K562 (cell line): ENCODE measurements around the gene RSRC1. TPM values are rescaled to one million over a fixed set of nuclear protein-coding genes. Genes with fewer than 3 reads are reported as not detected.

ENCODE experiments used
- ATAC-seq: fragments of 200-7000 bp; cut with Tn5 transposase; 3 replicates; pipeline ENCODE4 v1.9.1; 2020; ENCODE audit warnings: moderate library complexity
- BruUV-seq: library from RNA; stranded (reverse); fragments of 400-500 nt; replicated peaks from 2 replicates; lab custom pipeline; 2021; lab: Mats Ljungman, UMichigan
- CTCF ChIA-PET: fragments of 300-600 bp; formaldehyde crosslinking; extraction: SDS; loops from one replicate; lab custom pipeline; 2021; ENCODE audit warnings: low intra/inter-chr PET ratio; lab: Yijun Ruan, JAX
- POLR2A ChIA-PET: fragments of 300-600, 350-650 bp; sonication (Branson Sonifier 250); formaldehyde crosslinking; extraction: SDS; loops from one replicate; lab custom pipeline; 2021; ENCODE audit warnings: antibody characterized with exemption, inconsistent platforms; lab: Yijun Ruan, JAX
- DNase-seq, 4 experiments: peaks; one replicate each; pipeline versions ENCODE4 v3.0.0 to v3.0.0-alpha.2; 2011 to 2018; ENCODE audit warnings: low spot score in 3 of 4, mixed read lengths in 3 of 4; ENCODE audit errors: extremely low read depth in 1 of 4
- FAIRE-seq: peaks from 2 replicates; lab custom pipeline; 2011; peaks lifted over from hg19 to GRCh38; lab: Jason Lieb, UNC
- H2AFZ ChIP-seq: 2 replicates; pipeline ENCODE4 v1.6.0; 2011; ENCODE audit warnings: low read depth, low read length, control low read depth, inconsistent platforms
- H3K27ac ChIP-seq: fragments of 200-600 bp; 3 replicates; pipeline ENCODE4 v1.8.0; 2011; ENCODE audit warnings: low read depth, mild to moderate bottlenecking, control low read depth, inconsistent platforms, low read length, moderate library complexity, mixed read lengths; ENCODE audit errors: extremely low read depth
- H3K27me3 ChIP-seq, 2 experiments: fragments of 300-600 bp in 1 of 2; 2 replicates in 1 of 2; 3 replicates in 1 of 2; pipeline versions ENCODE4 v1.6.0 to v1.8.0; 2011; ENCODE audit warnings: inconsistent platforms in 2 of 2, low read length in 2 of 2, mild to moderate bottlenecking in 1 of 2, mixed read lengths in 1 of 2, moderate library complexity in 1 of 2; ENCODE audit not compliant: control insufficient read depth in 2 of 2, insufficient read depth in 2 of 2
- H3K36me3 ChIP-seq: fragments of 300-600 bp; 3 replicates; pipeline ENCODE4 v1.8.0; 2011; ENCODE audit warnings: mild to moderate bottlenecking, low read length, inconsistent platforms; ENCODE audit not compliant: control insufficient read depth, insufficient read depth
- H3K4me1 ChIP-seq, 2 experiments: fragments of 200-600 bp in 1 of 2; replicated peaks in 1 of 2; 2 replicates in 1 of 2; 3 replicates in 1 of 2; pipeline versions ENCODE4 v1.5.1 to v1.8.0; 2011; ENCODE audit warnings: inconsistent platforms in 2 of 2, low read length in 2 of 2, mild to moderate bottlenecking in 1 of 2, mixed read lengths in 1 of 2, moderate library complexity in 1 of 2; ENCODE audit not compliant: control insufficient read depth in 2 of 2, insufficient read depth in 2 of 2
- H3K4me2 ChIP-seq: 2 replicates; pipeline ENCODE4 v1.6.1; 2011; ENCODE audit warnings: low read length, control low read depth, inconsistent platforms, mixed read lengths; ENCODE audit not compliant: insufficient read depth
- H3K4me3 ChIP-seq: fragments of 200-600 bp; sonication (generic), shearing (Covaris generic); 2 replicates; pipeline ENCODE4 v1.5.1; 2016; ENCODE audit warnings: control low read depth, inconsistent platforms
- H3K79me2 ChIP-seq: fragments of 200-600 bp; 3 replicates; pipeline ENCODE4 v1.8.0; 2011; ENCODE audit warnings: low read length, inconsistent platforms; ENCODE audit not compliant: control insufficient read depth, insufficient read depth
- H3K9ac ChIP-seq, 2 experiments: 2 replicates each; pipeline versions ENCODE4 v1.6.0 to v1.6.1; 2011; ENCODE audit warnings: low read depth in 2 of 2, low read length in 2 of 2, control low read depth in 1 of 2, inconsistent platforms in 1 of 2, mild to moderate bottlenecking in 1 of 2, mixed read lengths in 1 of 2; ENCODE audit not compliant: insufficient read depth in 1 of 2
- H3K9me1 ChIP-seq: one replicate; pipeline ENCODE4 v1.6.0; 2011; ENCODE audit warnings: inconsistent platforms, mild to moderate bottlenecking, low read length, moderate library complexity; ENCODE audit not compliant: control insufficient read depth, insufficient read depth
- H3K9me3 ChIP-seq: replicated peaks from 2 replicates; pipeline ENCODE4 v1.5.1; 2011; ENCODE audit warnings: low read depth, low read length, inconsistent platforms; ENCODE audit not compliant: control insufficient read depth, insufficient read depth
- H4K20me1 ChIP-seq: replicated peaks from 2 replicates; pipeline ENCODE4 v1.6.1; 2011; ENCODE audit warnings: low read length, inconsistent platforms, mixed read lengths; ENCODE audit not compliant: control insufficient read depth, insufficient read depth
- BACH1 ChIP-seq: fragments of 200-800 bp; sonication (Bioruptor generic); IDR thresholded peaks from 2 replicates; pipeline ENCODE4 v1.6.1; 2016; ENCODE audit warnings: missing genetic modification characterization, missing compliant biosample characterization
- C11orf30 ChIP-seq: fragments of 450-650 bp; IDR thresholded peaks from 2 replicates; pipeline ENCODE4 v1.6.1; 2016; ENCODE audit warnings: low read depth, mild to moderate bottlenecking
- GATAD2A ChIP-seq: fragments of 450-650 bp; IDR thresholded peaks from 2 replicates; pipeline ENCODE4 v1.6.1; 2017
- KDM1A ChIP-seq, 2 experiments: fragments of 450-650 bp; IDR thresholded peaks; 2 replicates each; pipeline ENCODE4 v1.6.1; 2016; ENCODE audit warnings: mild to moderate bottlenecking in 2 of 2
- MAFF ChIP-seq: IDR thresholded peaks from 2 replicates; pipeline ENCODE4 v1.6.1; 2012; ENCODE audit warnings: low read length, improper control_type of control experiment
- MAFG ChIP-seq: fragments of 450-650 bp; conservative IDR thresholded peaks from 2 replicates; pipeline ENCODE4 v1.6.1; 2016; ENCODE audit warnings: missing genetic modification characterization, missing compliant biosample characterization
- MAFK ChIP-seq: IDR thresholded peaks from 2 replicates; pipeline ENCODE4 v1.6.1; 2011; ENCODE audit warnings: low read length, improper control_type of control experiment
- MEIS2 ChIP-seq: fragments of 450-650 bp; IDR thresholded peaks from 2 replicates; pipeline ENCODE4 v1.6.1; 2014; ENCODE audit warnings: mild to moderate bottlenecking; ENCODE audit not compliant: partially characterized antibody
- NFXL1 ChIP-seq: fragments of 450-650 bp; formaldehyde crosslinking; IDR thresholded peaks from 2 replicates; pipeline ENCODE4 v1.4.0; 2021; ENCODE audit warnings: mild to moderate bottlenecking
- POLR2A ChIP-seq: fragments of 450-650 bp; conservative IDR thresholded peaks from 2 replicates; pipeline ENCODE4 v1.6.1; 2016
- RAD21 ChIP-seq, 2 experiments: fragments of 250-450 bp in 1 of 2; fragments of 450-650 bp in 1 of 2; sonication (Bioruptor Pico) in 1 of 2; formaldehyde crosslinking in 1 of 2; IDR thresholded peaks in 1 of 2; conservative IDR thresholded peaks in 1 of 2; 2 replicates each; pipeline versions ENCODE4 v1.4.0 to v1.8.0; 2020 to 2022; ENCODE audit warnings: mild to moderate bottlenecking in 2 of 2, moderate library complexity in 1 of 2
- ZNF165 ChIP-seq: fragments of 250-450 bp; sonication (Bioruptor Pico); IDR thresholded peaks from 2 replicates; pipeline ENCODE4 v1.4.0; 2020; ENCODE audit warnings: borderline replicate concordance
- ZNF263 ChIP-seq: sonication (generic); formaldehyde crosslinking; IDR thresholded peaks from 2 replicates; pipeline ENCODE4 v1.8.0; 2022; ENCODE audit warnings: mild to moderate bottlenecking, missing genetic modification reagents, borderline replicate concordance
- ZNF3 ChIP-seq: fragments of 250-450 bp; sonication (Bioruptor Pico); IDR thresholded peaks from 2 replicates; pipeline ENCODE4 v1.5.0; 2021; ENCODE audit warnings: mild to moderate bottlenecking, moderate library complexity
- ZNF316 ChIP-seq: fragments of 450-650 bp; IDR thresholded peaks from 2 replicates; pipeline ENCODE4 v1.6.1; 2016
- ZNF589 ChIP-seq: fragments of 200-800 bp; sonication (Bioruptor generic); IDR thresholded peaks from 2 replicates; pipeline ENCODE4 v1.6.1; 2016; ENCODE audit warnings: low read depth, missing genetic modification characterization, missing compliant biosample characterization
- ZNF766 ChIP-seq: fragments of 200-800 bp; sonication (Bioruptor generic); conservative IDR thresholded peaks from 2 replicates; pipeline ENCODE4 v1.6.1; 2016; ENCODE audit warnings: missing genetic modification characterization, missing compliant biosample characterization
- WGBS: fragments of 100-300 bp; shearing (Covaris generic); methylation state at CpG from one replicate; pipeline ENCODE4 v1.1.6; 2016; ENCODE audit warnings: low coverage, mixed read lengths; ENCODE audit not compliant: insufficient coverage; ENCODE audit errors: missing lambda C conversion rate; 5-methylcytosine and 5-hydroxymethylcytosine counted together
- in situ Hi-C: fragments of 300-500 bp; cut with MboI; formaldehyde crosslinking; loops from 4 replicates; pipeline ENCODE4 v1.15.0; 2018; ENCODE audit warnings: inconsistent platforms, mixed read lengths
- intact Hi-C: fragments of 100-400 bp; cut with micrococcal nuclease; formaldehyde crosslinking; loops from 2 replicates; pipeline ENCODE4 v1.14.2; 2022
- polyA plus RNA-seq, 8 experiments: library from polyadenylated mRNA; depleted of rRNA in 4 of 8; stranded (reverse) in 5 of 8; unstranded in 3 of 8; fragments of >200 nt; fragmentation: Nextera tagmentation in 2 of 8; fragmentation: Illumina TruSeq in 1 of 8; extraction: Ambion mirVana in 2 of 8; extraction: Trizol in 1 of 8; gene quantifications; 2 replicates each; pipeline versions ENCODE4 v1.2.1 to v1.2.3, GENCODE V29; 2011 to 2014; ENCODE audit warnings: inconsistent platforms in 1 of 8, missing spikeins in 1 of 8
- total RNA-seq, 7 experiments: library from RNA; depleted of rRNA in 6 of 7; stranded (reverse); fragments of >200 nt in 6 of 7; fragmentation: Illumina TruSeq in 2 of 7; extraction: Trizol in 2 of 7; gene quantifications; 2 replicates each; pipeline versions ENCODE4 v1.2.1 to v1.2.3, GENCODE V29; 2011 to 2021; ENCODE audit warnings: low replicate concordance in 1 of 7
- TF ChIP-seq, protein P1 (sequence below): fragments of 450-650 bp; IDR thresholded peaks from 2 replicates; pipeline ENCODE4 v1.6.1; 2016
- TF ChIP-seq, protein P2 (sequence below): fragments of 450-650 bp; IDR thresholded peaks from 2 replicates; pipeline ENCODE4 v1.6.1; 2017; ENCODE audit warnings: antibody characterized with exemption, mild to moderate bottlenecking

RSRC1 gene
- total and polyA plus RNA-seq, 9 of the 15 experiments (the other 6 are each of a cell fraction or from before 2014, with no cell fraction given) = 19.3 to 128 (median 75.5) TPM

DNA sequence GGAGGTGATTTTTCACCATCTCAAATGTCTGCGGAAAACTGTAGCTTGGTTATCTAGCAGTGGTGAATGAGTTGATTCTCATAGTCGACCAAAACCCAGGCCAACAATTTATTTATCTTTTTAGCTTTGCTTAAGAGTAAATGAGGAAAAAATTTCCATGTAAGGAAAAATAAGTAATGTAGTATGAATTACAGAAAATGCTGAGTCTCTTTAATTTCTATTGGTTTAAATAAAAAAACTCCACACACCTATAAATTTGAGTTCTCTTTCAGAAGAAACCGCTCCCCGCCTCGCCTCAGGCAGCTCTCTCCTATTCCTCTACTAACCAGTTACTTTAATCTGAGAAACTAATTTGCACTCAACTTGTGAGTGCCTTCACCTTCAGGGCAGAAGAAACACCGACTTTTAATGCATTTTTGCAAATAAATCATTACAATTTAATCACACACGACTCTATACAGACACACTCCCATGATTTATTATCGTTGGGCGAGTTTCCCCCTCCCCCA is 540 bp upstream of the RSRC1 start:
- peak overlapping the region; percentile 85 to 100 for H3K9ac ChIP-seq
- H3K36me3 ChIP-seq = 0 out of 3 replicates have a peak, but pooled peaks cover 3% of the 10 kb centered on the region
- no peaks in the 10 kb centered on the region for H3K27me3 ChIP-seq
- intact Hi-C loops (no loop called here), in situ Hi-C loops (no loop called here)
- POLR2A ChIA-PET = interaction anchor here (0.6 to 2.7 kb wide), 9 partner anchors 9 to 576 kb away, joined by 3 to 20 read pairs (median 4); no protein-coding TSS in a partner anchor
- no peaks in the 10 kb centered on the region for H4K20me1 ChIP-seq
- BruUV-seq = no TSS peak
- H3K27ac ChIP-seq = peak overlapping the region; percentile 92
- peaks cover 48% of the 10 kb centered on the region for H3K79me2 ChIP-seq
- 5% methylated on average over 9 of the region's 9 CpGs for WGBS
- H3K9me1 ChIP-seq = no peaks in the 10 kb centered on the region
- FAIRE-seq = peak; percentile 37
- 0 out of 2 replicates have a peak, but pooled peaks cover 2% of the 10 kb centered on the region for H3K9me3 ChIP-seq
- H3K4me1 ChIP-seq = peaks cover 10 to 18% of the 10 kb centered on the region in 2 experiments; a peak in 4 of 5 replicates
- H2AFZ ChIP-seq = peak overlapping the region; percentile 96
- peak overlapping the region; percentile 93 for H3K4me2 ChIP-seq
- H3K4me3 ChIP-seq = peak overlapping the region; percentile 68
- peak in 1 of 4 experiments; percentile 51 for DNase-seq
- no peak for ATAC-seq
- CTCF ChIA-PET = no interaction called here
- TF ChIP-seq POLR2A (no peak), RAD21 (CRISPR knock-in tag; conservative IDR thresholded peaks at IDR 0.05 in 1 of 2, IDR thresholded peaks at IDR 0.05 in 1 of 2) (0 out of 4 replicates have a peak, but pooled peaks of 1 of the 2 experiments have one; percentile 7), MAFG (tag) (0 out of 2 replicates have a peak, but pooled peaks have one; percentile 51), ZNF589 (CRISPR knock-in tag) (peak; percentile 30; the same call in 1 of the 2 replicates), ZNF165 (CRISPR knock-in tag) (no peak), GATAD2A (peak; percentile 10; the same call in 1 of the 2 replicates), ZNF3 (CRISPR knock-in tag) (0 out of 2 replicates have a peak, but pooled peaks have one; percentile 13), BACH1 (0 out of 2 replicates have a peak, but pooled peaks have one; percentile 16), MEIS2 (peak; percentile 97), NFXL1 (CRISPR knock-in tag) (no peak), ZNF766 (CRISPR knock-in tag) (no peak), MAFF (0 out of 2 replicates have a peak, but pooled peaks have one; percentile 40), ZNF316 (peak; percentile 90), MAFK (no peak; the same call in 1 of the 2 replicates), ZNF263 (CRISPR knock-in tag) (no peak), KDM1A (IDR thresholded peaks at IDR 0.05) (peak in 1 of 2 experiments; percentile 87; a peak in 3 of 4 replicates), C11orf30 (peak; percentile 73)
- TF ChIP-seq, protein P1, sequence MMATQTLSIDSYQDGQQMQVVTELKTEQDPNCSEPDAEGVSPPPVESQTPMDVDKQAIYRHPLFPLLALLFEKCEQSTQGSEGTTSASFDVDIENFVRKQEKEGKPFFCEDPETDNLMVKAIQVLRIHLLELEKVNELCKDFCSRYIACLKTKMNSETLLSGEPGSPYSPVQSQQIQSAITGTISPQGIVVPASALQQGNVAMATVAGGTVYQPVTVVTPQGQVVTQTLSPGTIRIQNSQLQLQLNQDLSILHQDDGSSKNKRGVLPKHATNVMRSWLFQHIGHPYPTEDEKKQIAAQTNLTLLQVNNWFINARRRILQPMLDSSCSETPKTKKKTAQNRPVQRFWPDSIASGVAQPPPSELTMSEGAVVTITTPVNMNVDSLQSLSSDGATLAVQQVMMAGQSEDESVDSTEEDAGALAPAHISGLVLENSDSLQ = peak; percentile 94
- TF ChIP-seq, protein P2, sequence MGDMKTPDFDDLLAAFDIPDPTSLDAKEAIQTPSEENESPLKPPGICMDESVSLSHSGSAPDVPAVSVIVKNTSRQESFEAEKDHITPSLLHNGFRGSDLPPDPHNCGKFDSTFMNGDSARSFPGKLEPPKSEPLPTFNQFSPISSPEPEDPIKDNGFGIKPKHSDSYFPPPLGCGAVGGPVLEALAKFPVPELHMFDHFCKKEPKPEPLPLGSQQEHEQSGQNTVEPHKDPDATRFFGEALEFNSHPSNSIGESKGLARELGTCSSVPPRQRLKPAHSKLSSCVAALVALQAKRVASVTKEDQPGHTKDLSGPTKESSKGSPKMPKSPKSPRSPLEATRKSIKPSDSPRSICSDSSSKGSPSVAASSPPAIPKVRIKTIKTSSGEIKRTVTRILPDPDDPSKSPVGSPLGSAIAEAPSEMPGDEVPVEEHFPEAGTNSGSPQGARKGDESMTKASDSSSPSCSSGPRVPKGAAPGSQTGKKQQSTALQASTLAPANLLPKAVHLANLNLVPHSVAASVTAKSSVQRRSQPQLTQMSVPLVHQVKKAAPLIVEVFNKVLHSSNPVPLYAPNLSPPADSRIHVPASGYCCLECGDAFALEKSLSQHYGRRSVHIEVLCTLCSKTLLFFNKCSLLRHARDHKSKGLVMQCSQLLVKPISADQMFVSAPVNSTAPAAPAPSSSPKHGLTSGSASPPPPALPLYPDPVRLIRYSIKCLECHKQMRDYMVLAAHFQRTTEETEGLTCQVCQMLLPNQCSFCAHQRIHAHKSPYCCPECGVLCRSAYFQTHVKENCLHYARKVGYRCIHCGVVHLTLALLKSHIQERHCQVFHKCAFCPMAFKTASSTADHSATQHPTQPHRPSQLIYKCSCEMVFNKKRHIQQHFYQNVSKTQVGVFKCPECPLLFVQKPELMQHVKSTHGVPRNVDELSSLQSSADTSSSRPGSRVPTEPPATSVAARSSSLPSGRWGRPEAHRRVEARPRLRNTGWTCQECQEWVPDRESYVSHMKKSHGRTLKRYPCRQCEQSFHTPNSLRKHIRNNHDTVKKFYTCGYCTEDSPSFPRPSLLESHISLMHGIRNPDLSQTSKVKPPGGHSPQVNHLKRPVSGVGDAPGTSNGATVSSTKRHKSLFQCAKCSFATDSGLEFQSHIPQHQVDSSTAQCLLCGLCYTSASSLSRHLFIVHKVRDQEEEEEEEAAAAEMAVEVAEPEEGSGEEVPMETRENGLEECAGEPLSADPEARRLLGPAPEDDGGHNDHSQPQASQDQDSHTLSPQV = 0 out of 2 replicates have a peak, but pooled peaks have one; percentile 17
